PC-9 (cell line): ENCODE data around the gene IGFBP6. TPM values are rescaled to one million over a fixed set of nuclear protein-coding genes. Genes with fewer than 3 reads are reported as not detected.

Experiments
- BruUV-seq: library from RNA; stranded (reverse); fragments of 400-500 nt; replicated peaks from 2 replicates; lab custom pipeline; 2021; lab: Mats Ljungman, UMichigan
- CTCF ChIA-PET: fragments of 300-600 bp; sonication (Branson Sonifier 250); formaldehyde crosslinking; loops from one replicate; lab custom pipeline; 2022; ENCODE audit warnings: antibody characterized with exemption; lab: Charles Lee
- POLR2A ChIA-PET: fragments of 300-600 bp; sonication (Branson Sonifier 250); formaldehyde crosslinking; loops from one replicate; lab custom pipeline; 2022; ENCODE audit warnings: antibody characterized with exemption; ENCODE audit not compliant: unreplicated experiment; lab: Charles Lee
- DNase-seq, 2 experiments: peaks; one replicate each; pipeline versions ENCODE4 v3.0.0 to v3.0.0-alpha.2; 2015 to 2022; ENCODE audit warnings: mixed read lengths in 1 of 2
- H2AFZ ChIP-seq: fragments of 200-600 bp; sonication (generic); 2 replicates; pipeline ENCODE4 v1.8.1; 2017; ENCODE audit warnings: antibody characterized with exemption
- H3F3A ChIP-seq: fragments of 200-600 bp; sonication (generic); 2 replicates; pipeline ENCODE4 v1.8.1; 2017; ENCODE audit warnings: antibody characterized with exemption, mild to moderate bottlenecking, low read depth; ENCODE audit not compliant: insufficient read depth
- H3K27ac ChIP-seq: fragments of 200-600 bp; sonication (generic); 2 replicates; pipeline ENCODE4 v1.6.1; 2016; ENCODE audit warnings: mixed run types
- H3K27me3 ChIP-seq: fragments of 200-600 bp; sonication (generic); 2 replicates; pipeline ENCODE4 v1.6.1; 2016; ENCODE audit warnings: low read depth, mixed run types; ENCODE audit not compliant: insufficient read depth
- H3K36me3 ChIP-seq: fragments of 200-600 bp; sonication (generic); 2 replicates; pipeline ENCODE4 v1.6.1; 2016; ENCODE audit warnings: low read depth, mixed run types
- H3K4me1 ChIP-seq: fragments of 200-600 bp; sonication (generic); replicated peaks from 2 replicates; pipeline ENCODE4 v1.6.1; 2016; ENCODE audit warnings: mixed run types; ENCODE audit not compliant: insufficient read depth
- H3K4me2 ChIP-seq: fragments of 200-600 bp; sonication (generic); 2 replicates; pipeline ENCODE4 v1.6.1; 2017; ENCODE audit warnings: mixed run types
- H3K4me3 ChIP-seq: fragments of 200-600 bp; sonication (generic); 2 replicates; pipeline ENCODE4 v1.6.1; 2016; ENCODE audit warnings: mixed run types
- H3K79me2 ChIP-seq: fragments of 200-600 bp; sonication (generic); 2 replicates; pipeline ENCODE4 v1.6.1; 2017; ENCODE audit warnings: low read depth, mixed run types
- H3K9me2 ChIP-seq: fragments of 200-600 bp; sonication (generic); 2 replicates; pipeline ENCODE4 v1.8.1; 2017; ENCODE audit warnings: mild to moderate bottlenecking; ENCODE audit not compliant: insufficient read depth
- H3K9me3 ChIP-seq: fragments of 200-600 bp; sonication (generic); 2 replicates; pipeline ENCODE4 v1.8.1; 2016; ENCODE audit warnings: low read depth; ENCODE audit not compliant: insufficient read depth
- H4K20me1 ChIP-seq: fragments of 200-600 bp; sonication (generic); 2 replicates; pipeline ENCODE4 v1.8.1; 2017; ENCODE audit not compliant: insufficient read depth
- EZH2 ChIP-seq: fragments of 200-600 bp; sonication (generic); IDR thresholded peaks from 2 replicates; pipeline ENCODE4 v1.8.0; 2017; ENCODE audit warnings: antibody characterized with exemption, low read depth
- intact Hi-C: fragments of 100-400 bp; cut with micrococcal nuclease; formaldehyde crosslinking; loops from one replicate; pipeline ENCODE4 v1.10.0; 2022; ENCODE audit not compliant: unreplicated experiment
- total RNA-seq: library from RNA; stranded (reverse); gene quantifications from 2 replicates; pipeline ENCODE4 v1.2.3, GENCODE V29; 2021
- TF ChIP-seq, protein P1 (sequence below): fragments of 200-600 bp; sonication (generic); conservative IDR thresholded peaks from 2 replicates; pipeline ENCODE4 v1.6.1; 2017; ENCODE audit warnings: mixed run types, antibody characterized with exemption, mild to moderate bottlenecking, moderate library complexity

Gene IGFBP6
- total RNA-seq, 1 experiment from 2014 or later, result 290 TPM

DNA sequence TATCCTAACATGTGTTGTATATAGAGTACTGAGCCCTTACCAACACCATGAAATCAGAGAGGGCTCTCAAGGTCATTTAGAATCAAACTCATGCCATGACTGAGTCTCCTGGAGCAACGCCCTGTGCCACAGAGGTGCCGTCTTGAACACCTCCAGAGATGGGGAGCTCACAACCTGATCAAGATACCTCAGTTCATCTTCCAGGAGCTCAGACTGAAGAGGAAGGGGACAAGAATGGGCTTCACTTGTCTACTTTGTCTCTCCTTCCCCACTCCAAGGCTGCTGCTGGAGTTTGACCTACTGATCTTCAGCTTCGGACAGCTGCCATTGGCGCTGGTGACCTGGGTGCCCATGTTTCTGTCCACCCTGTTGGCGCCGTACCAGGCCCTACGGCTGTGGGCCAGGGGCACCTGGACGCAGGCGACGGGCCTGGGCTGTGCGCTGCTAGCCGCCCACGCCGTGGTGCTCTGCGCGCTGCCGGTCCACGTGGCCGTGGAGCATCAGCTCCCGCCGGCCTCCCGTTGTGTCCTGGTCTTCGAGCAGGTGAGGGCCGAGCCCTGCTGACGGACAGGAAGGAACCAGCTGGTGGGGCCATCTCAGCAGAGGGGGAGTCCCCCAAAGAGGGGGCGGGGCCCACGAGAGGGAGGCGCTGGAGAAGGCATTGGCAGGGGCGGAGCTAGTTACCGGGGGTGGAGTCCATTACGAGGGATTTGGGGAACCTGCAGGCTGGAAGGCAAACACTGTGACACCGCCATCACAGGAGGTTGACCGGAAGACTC is 17.8 kb downstream of the IGFBP6 start:
- Histone ChIP-seq H3K4me3 (no peak overlapping the region), H3K9me3 (no peaks in the 10 kb centered on the region), H3K9me2 (no peaks in the 10 kb centered on the region), H3K36me3 (no peaks in the 10 kb centered on the region), H2AFZ (no peak overlapping the region), H3K79me2 (no peaks in the 10 kb centered on the region), H3K27ac (no peak overlapping the region), H3K27me3 (no peaks in the 10 kb centered on the region), H3K4me1 (no peaks in the 10 kb centered on the region), H4K20me1 (no peaks in the 10 kb centered on the region), H3K4me2 (no peak overlapping the region), H3F3A (no peaks in the 10 kb centered on the region)
- TF ChIP-seq, protein P1, sequence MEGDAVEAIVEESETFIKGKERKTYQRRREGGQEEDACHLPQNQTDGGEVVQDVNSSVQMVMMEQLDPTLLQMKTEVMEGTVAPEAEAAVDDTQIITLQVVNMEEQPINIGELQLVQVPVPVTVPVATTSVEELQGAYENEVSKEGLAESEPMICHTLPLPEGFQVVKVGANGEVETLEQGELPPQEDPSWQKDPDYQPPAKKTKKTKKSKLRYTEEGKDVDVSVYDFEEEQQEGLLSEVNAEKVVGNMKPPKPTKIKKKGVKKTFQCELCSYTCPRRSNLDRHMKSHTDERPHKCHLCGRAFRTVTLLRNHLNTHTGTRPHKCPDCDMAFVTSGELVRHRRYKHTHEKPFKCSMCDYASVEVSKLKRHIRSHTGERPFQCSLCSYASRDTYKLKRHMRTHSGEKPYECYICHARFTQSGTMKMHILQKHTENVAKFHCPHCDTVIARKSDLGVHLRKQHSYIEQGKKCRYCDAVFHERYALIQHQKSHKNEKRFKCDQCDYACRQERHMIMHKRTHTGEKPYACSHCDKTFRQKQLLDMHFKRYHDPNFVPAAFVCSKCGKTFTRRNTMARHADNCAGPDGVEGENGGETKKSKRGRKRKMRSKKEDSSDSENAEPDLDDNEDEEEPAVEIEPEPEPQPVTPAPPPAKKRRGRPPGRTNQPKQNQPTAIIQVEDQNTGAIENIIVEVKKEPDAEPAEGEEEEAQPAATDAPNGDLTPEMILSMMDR, result no peak
- no peak for TF ChIP-seq EZH2
- intact Hi-C loops, result no loop called here
- POLR2A ChIA-PET, result no interaction called here
- no TSS peak for BruUV-seq
- CTCF ChIA-PET, result interaction anchor here (0.5 kb wide), 1 partner anchor 133 kb away, joined by 5 read pairs; no protein-coding TSS in a partner anchor
- no peak for DNase-seq

DNA sequence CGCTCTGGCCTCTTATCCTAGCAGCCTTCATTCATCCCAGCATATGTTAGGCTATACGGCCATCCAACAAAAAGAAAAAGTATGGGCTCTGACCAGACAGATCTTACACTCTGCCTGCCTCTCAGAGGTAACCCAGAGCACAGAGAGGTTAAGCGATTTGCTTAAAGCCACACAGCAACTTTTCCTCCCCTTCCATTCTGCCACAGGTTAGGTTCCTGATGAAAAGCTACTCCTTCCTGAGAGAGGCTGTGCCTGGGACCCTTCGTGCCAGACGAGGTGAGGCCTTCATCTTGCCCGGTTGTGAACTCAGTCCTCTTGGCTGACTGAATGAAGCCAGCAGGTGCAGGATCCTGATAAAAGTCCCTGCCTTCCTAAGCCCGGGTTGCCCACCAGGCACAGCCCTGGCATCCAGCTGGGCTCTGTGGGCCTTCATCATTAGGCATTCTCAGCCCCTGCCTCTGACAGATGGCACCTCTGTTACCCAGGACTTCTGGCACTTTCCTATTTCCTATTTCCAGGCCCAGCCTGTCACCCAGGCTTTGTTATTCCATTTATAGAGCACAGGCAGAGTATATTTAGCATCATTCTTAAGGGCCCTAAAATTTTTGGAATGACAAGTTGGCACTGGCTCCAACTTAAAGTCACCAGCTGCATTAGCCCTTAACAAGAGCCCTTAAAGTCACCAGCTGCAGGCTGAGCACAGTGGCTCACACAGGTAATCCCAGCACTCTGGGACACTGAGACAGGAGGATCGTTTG is 18.6 kb downstream of the IGFBP6 start:
- no peaks in the 10 kb centered on the region for H3K36me3 ChIP-seq
- no peak overlapping the region for H3K27ac ChIP-seq
- H3F3A ChIP-seq, result no peaks in the 10 kb centered on the region
- no peak overlapping the region for H3K4me2 ChIP-seq
- intact Hi-C loops, result no loop called here
- H3K27me3 ChIP-seq, result no peaks in the 10 kb centered on the region
- TF ChIP-seq EZH2, result no peak
- TF ChIP-seq, protein P1, result no peak
- no peaks in the 10 kb centered on the region for H4K20me1 ChIP-seq
- BruUV-seq, result no TSS peak
- no peaks in the 10 kb centered on the region for H3K4me1 ChIP-seq
- no peaks in the 10 kb centered on the region for H3K9me2 ChIP-seq
- H3K9me3 ChIP-seq, result no peaks in the 10 kb centered on the region
- CTCF ChIA-PET, result interaction anchor here (0.5 kb wide), 1 partner anchor 132 kb away, joined by 5 read pairs; no protein-coding TSS in a partner anchor
- DNase-seq, result no peak
- POLR2A ChIA-PET, result no interaction called here
- H3K79me2 ChIP-seq, result no peaks in the 10 kb centered on the region
- H3K4me3 ChIP-seq, result no peak overlapping the region
- H2AFZ ChIP-seq, result no peak overlapping the region

DNA sequence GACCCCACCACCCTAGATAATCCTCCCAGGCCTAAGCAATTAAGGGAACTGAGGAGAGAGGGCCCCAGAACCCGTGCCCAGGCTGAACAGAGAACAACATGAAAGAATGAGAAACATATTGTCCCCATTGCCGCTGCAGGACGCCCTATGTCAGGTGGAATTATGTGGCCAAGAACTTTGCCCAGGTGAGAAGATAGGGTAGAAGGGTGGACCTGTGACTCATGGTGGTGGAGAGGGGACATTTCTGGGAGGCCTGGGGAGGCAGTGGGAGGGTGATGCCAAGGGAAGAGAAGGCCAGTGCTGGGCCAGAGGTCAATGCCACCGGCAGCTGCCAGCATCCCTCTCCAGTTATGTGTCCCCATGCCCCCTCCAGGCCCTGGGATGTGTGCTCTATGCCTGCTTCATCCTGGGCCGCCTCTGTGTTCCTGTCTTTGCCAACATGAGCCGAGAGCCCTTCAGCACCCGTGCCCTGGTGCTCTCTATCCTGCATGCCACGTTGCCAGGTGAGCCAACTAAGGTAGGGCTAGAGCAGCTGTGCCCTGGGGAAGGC is 21.4 kb downstream of the IGFBP6 start:
- Histone ChIP-seq H3K4me2 (no peak overlapping the region), H3K79me2 (no peaks in the 10 kb centered on the region), H3K36me3 (no peaks in the 10 kb centered on the region), H3K9me3 (no peaks in the 10 kb centered on the region), H2AFZ (no peak overlapping the region), H4K20me1 (no peaks in the 10 kb centered on the region), H3F3A (no peaks in the 10 kb centered on the region), H3K4me1 (no peaks in the 10 kb centered on the region), H3K27me3 (no peaks in the 10 kb centered on the region), H3K4me3 (no peak overlapping the region), H3K9me2 (no peaks in the 10 kb centered on the region), H3K27ac (no peak overlapping the region)
- TF ChIP-seq EZH2, result no peak
- TF ChIP-seq, protein P1, result no peak
- no peak for DNase-seq
- POLR2A ChIA-PET, result interaction anchor here (0.6 kb wide), 1 partner anchor 40 kb away, joined by 7 read pairs; the partner anchor contains the start of gene SPRYD3
- CTCF ChIA-PET, result no interaction called here
- intact Hi-C loops, result no loop called here
- no TSS peak for BruUV-seq
